GM12874 (cell line): Measurements from ENCODE around the gene CHST7.

Source experiments
- TF ChIP-seq, protein P1 (sequence below): IDR thresholded peaks from 2 replicates; pipeline ENCODE4 v1.5.1; 2011; ENCODE audit warnings: low read depth, mild to moderate bottlenecking, control low read depth, low read length, moderate library complexity; ENCODE audit not compliant: insufficient read depth

Gene CHST7

GRCh38 chrX:46589977-46590723 lies 16.6 kb downstream of the CHST7 start:
- TF ChIP-seq, protein P1, sequence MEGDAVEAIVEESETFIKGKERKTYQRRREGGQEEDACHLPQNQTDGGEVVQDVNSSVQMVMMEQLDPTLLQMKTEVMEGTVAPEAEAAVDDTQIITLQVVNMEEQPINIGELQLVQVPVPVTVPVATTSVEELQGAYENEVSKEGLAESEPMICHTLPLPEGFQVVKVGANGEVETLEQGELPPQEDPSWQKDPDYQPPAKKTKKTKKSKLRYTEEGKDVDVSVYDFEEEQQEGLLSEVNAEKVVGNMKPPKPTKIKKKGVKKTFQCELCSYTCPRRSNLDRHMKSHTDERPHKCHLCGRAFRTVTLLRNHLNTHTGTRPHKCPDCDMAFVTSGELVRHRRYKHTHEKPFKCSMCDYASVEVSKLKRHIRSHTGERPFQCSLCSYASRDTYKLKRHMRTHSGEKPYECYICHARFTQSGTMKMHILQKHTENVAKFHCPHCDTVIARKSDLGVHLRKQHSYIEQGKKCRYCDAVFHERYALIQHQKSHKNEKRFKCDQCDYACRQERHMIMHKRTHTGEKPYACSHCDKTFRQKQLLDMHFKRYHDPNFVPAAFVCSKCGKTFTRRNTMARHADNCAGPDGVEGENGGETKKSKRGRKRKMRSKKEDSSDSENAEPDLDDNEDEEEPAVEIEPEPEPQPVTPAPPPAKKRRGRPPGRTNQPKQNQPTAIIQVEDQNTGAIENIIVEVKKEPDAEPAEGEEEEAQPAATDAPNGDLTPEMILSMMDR: no peak

DNA sequence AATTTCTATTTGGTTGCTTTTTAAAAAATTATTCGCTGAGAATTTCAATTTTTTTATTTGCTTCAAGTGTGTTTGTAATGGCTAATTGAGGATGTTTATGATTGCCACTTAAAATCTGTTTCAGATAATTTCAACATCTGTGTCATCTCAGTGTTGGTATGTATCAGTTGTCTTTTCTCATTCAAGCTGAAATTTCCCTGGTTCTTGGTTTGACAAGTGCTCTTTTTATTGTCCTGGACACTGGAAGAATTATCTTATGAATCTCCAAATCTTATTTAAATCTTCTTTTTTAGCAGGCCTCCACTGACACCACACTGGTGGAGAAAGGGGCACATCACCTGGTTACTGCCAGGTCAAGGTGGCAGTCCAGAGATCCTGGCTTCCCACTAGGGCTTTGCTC lies 21.5 kb downstream of the CHST7 start:
- TF ChIP-seq, protein P1: no peak

GRCh38 chrX:46597208-46597607 lies 23.6 kb downstream of the CHST7 start:
- TF ChIP-seq, protein P1: no peak

- TF ChIP-seq, protein P1: no peak
These were observed 24.2 kb downstream of the CHST7 start for GRCh38 chrX:46597771-46598170.

GRCh38 chrX:46599051-46599560 lies 25.5 kb downstream of the CHST7 start:
- TF ChIP-seq, protein P1: no peak

- TF ChIP-seq, protein P1: no peak
These were observed 27.7 kb downstream of the CHST7 start for GRCh38 chrX:46601283-46601682.

DNA sequence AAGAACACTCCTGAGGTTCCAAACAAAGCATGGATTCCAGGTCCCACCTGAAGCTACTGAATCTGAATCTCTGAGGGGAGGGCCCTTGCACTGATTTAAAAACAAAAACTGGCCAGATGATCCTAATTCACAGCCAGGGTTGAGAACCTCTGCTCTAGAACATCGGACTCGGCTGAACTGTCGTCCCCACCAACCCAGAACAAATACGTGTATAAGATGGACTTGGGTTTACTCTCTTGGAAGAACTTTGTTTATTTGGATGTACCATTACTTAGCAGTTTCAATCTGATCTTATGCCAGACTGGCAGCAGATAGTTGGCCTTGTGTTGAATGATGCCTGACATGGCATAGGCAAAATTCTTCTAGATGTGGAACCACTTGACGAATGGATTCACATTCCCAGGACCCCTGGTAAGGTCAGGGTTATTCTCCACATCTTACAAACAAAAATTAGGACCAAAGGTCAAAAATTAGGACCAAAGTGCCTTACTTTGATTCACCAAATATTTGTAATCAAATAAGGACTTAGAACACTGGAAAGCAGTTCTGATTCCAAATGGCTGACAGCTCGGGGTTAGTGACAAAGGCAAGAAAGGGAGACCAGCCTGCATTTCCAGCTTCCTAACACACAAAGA lies 29.0 kb downstream of the CHST7 start:
- TF ChIP-seq, protein P1: no peak
